GM12878 (cell line): Measurements from ENCODE around the gene FGF14. TPM values are rescaled to one million over a fixed set of nuclear protein-coding genes. Genes with fewer than 3 reads are reported as not detected.

Experiments used
- ATAC-seq: fragments of 200-7000 bp; cut with Tn5 transposase; 3 replicates; pipeline ENCODE4 v1.9.1; 2020; ENCODE audit warnings: mild to moderate bottlenecking, moderate library complexity
- BruUV-seq: library from RNA; stranded (reverse); fragments of 400-500 nt; replicated peaks from 2 replicates; lab custom pipeline; 2021; lab: Mats Ljungman, UMichigan
- CTCF ChIA-PET: fragments of 300-600 bp; sonication (Branson Sonifier 250); formaldehyde crosslinking; extraction: SDS; loops from one replicate; lab custom pipeline; 2021; ENCODE audit warnings: inconsistent platforms; lab: Yijun Ruan, JAX
- POLR2A ChIA-PET: fragments of 350-600 bp; formaldehyde crosslinking; extraction: SDS; loops from one replicate; lab custom pipeline; 2021; ENCODE audit warnings: inconsistent platforms; lab: Charles Lee
- RAD21 ChIA-PET: fragments of 300-600 bp; sonication (Branson Sonifier 250); formaldehyde crosslinking; loops from one replicate; lab custom pipeline; 2023; ENCODE audit warnings: antibody characterized with exemption; ENCODE audit not compliant: unreplicated experiment; lab: Charles Lee
- SMC1A ChIA-PET: fragments of 300-600 bp; sonication (Branson Sonifier 250); formaldehyde crosslinking; loops from one replicate; lab custom pipeline; 2023; ENCODE audit not compliant: unreplicated experiment, uncharacterized antibody; lab: Charles Lee
- DNase-seq: peaks from one replicate; pipeline ENCODE4 v3.0.0-alpha.2; 2011; ENCODE audit warnings: low read depth, low spot score
- FAIRE-seq: peaks from 3 replicates; lab custom pipeline; 2011; peaks lifted over from hg19 to GRCh38; lab: Jason Lieb, UNC
- H2AFZ ChIP-seq: 2 replicates; pipeline ENCODE4 v1.6.0; 2011; ENCODE audit warnings: low read depth, low read length, control low read depth; ENCODE audit not compliant: control insufficient read depth
- H3K27ac ChIP-seq: 2 replicates; pipeline ENCODE4 v1.5.1; 2011; ENCODE audit warnings: control low read depth; ENCODE audit not compliant: control insufficient read depth, insufficient read depth
- H3K27me3 ChIP-seq, 2 experiments: replicated peaks in 1 of 2; 2 replicates each; pipeline versions ENCODE4 v1.6.0 to v1.6.1; 2011; ENCODE audit warnings: low read length in 1 of 2; ENCODE audit not compliant: control insufficient read depth in 2 of 2, insufficient read depth in 2 of 2
- H3K36me3 ChIP-seq, 2 experiments: 2 replicates each; pipeline ENCODE4 v1.5.1; 2011; ENCODE audit warnings: low read length in 1 of 2; ENCODE audit not compliant: control insufficient read depth in 2 of 2, insufficient read depth in 2 of 2
- H3K4me1 ChIP-seq: 2 replicates; pipeline ENCODE4 v1.6.1; 2011; ENCODE audit warnings: mild to moderate bottlenecking, low read length, moderate library complexity, mixed read lengths; ENCODE audit not compliant: control insufficient read depth, insufficient read depth
- H3K4me2 ChIP-seq: 2 replicates; pipeline ENCODE4 v1.6.0; 2011; ENCODE audit warnings: control low read depth; ENCODE audit not compliant: control insufficient read depth, insufficient read depth
- H3K4me3 ChIP-seq: fragments of 200-600 bp; sonication (generic); 2 replicates; pipeline ENCODE4 v1.5.1; 2016
- H3K79me2 ChIP-seq: 2 replicates; pipeline ENCODE4 v1.6.0; 2011; ENCODE audit warnings: low read length; ENCODE audit not compliant: control insufficient read depth, insufficient read depth
- H3K9ac ChIP-seq: 2 replicates; pipeline ENCODE4 v1.8.0; 2011; ENCODE audit warnings: low read length, control low read depth, mixed read lengths; ENCODE audit not compliant: control insufficient read depth, insufficient read depth
- H3K9me3 ChIP-seq: replicated peaks from 3 replicates; pipeline ENCODE4 v1.5.1; 2011; ENCODE audit warnings: mild to moderate bottlenecking, low read length; ENCODE audit not compliant: control insufficient read depth, insufficient read depth
- H4K20me1 ChIP-seq: 2 replicates; pipeline ENCODE4 v1.6.0; 2011; ENCODE audit not compliant: control insufficient read depth, insufficient read depth
- BHLHE40 ChIP-seq, 2 experiments: fragments of 450-650 bp in 1 of 2; IDR thresholded peaks; 2 replicates each; pipeline ENCODE4 v1.6.1; 2011 to 2017; ENCODE audit warnings: low read depth in 2 of 2, borderline replicate concordance in 1 of 2, improper control_type of control experiment in 1 of 2, low read length in 1 of 2, mild to moderate bottlenecking in 1 of 2
- CBX3 ChIP-seq: fragments of 200-600 bp; sonication (generic); IDR thresholded peaks from 2 replicates; pipeline ENCODE4 v1.6.1; 2016; ENCODE audit warnings: low read depth, borderline replicate concordance
- EED ChIP-seq: sonication (generic); IDR thresholded peaks from 2 replicates; pipeline ENCODE4 v1.6.1; 2016; ENCODE audit warnings: antibody characterized with exemption, low read depth
- EP300 ChIP-seq, 2 experiments: fragments of 150-350 bp in 1 of 2; IDR thresholded peaks; 2 replicates each; pipeline ENCODE4 v1.6.1; 2011 to 2012; ENCODE audit warnings: low read depth in 2 of 2, low read length in 2 of 2, borderline replicate concordance in 1 of 2, improper control_type of control experiment in 1 of 2, inconsistent platforms in 1 of 2; ENCODE audit not compliant: control insufficient read depth in 1 of 2
- IRF3 ChIP-seq: fragments of 450-650 bp; IDR thresholded peaks from 2 replicates; pipeline ENCODE4 v1.6.1; 2014; ENCODE audit warnings: mild to moderate bottlenecking
- SREBF2 ChIP-seq: IDR thresholded peaks from 2 replicates; pipeline ENCODE4 v1.6.1; 2012; ENCODE audit warnings: mild to moderate bottlenecking, low read length
- WGBS: methylation state at CpG from one replicate; pipeline ENCODE4 v1.1.6; 2016; ENCODE audit warnings: low lambda C conversion rate; ENCODE audit not compliant: insufficient replicate concordance, insufficient coverage; ENCODE audit errors: missing lambda C conversion rate; 5-methylcytosine and 5-hydroxymethylcytosine counted together
- in situ Hi-C: fragments of 300-500 bp; cut with MboI; formaldehyde crosslinking; loops from 9 replicates; pipeline ENCODE4 v1.14.3; 2018; ENCODE audit warnings: mixed read lengths
- intact Hi-C: fragments of 100-400 bp; cut with micrococcal nuclease; formaldehyde crosslinking; loops from one replicate; pipeline ENCODE4 v1.14.2; 2022; ENCODE audit not compliant: unreplicated experiment
- polyA plus RNA-seq, 11 experiments: library from polyadenylated mRNA; depleted of rRNA in 4 of 11; unstranded in 6 of 11; stranded (reverse) in 5 of 11; fragments of >200 nt; fragmentation: Nextera tagmentation in 4 of 11; fragmentation: Illumina TruSeq in 1 of 11; extraction: Ambion mirVana in 4 of 11; extraction: Trizol in 1 of 11; gene quantifications; 1 replicate in 1 of 11; 2 replicates in 10 of 11; pipeline versions ENCODE4 v1.2.1 to v1.2.3, GENCODE V29; 2011 to 2016; ENCODE audit warnings: inconsistent platforms in 2 of 11, missing spikeins in 2 of 11, low read depth in 1 of 11
- total RNA-seq, 4 experiments: library from RNA; depleted of rRNA in 3 of 4; stranded (reverse); fragments of >200 nt in 3 of 4; fragmentation: Illumina TruSeq in 1 of 4; extraction: Trizol in 1 of 4; gene quantifications; 2 replicates each; pipeline versions ENCODE4 v1.2.1 to v1.2.3, GENCODE V29; 2013 to 2021

The FGF14 gene
- total and polyA plus RNA-seq, 10 of the 15 experiments (the other 5 are each of a cell fraction or from before 2014, with no cell fraction given), result under 0.01 to 0.44 (median 0.04) TPM

GRCh38 chr13:101706651-101707050 lies 695.2 kb downstream of the FGF14 start:
- ChIA-PET CTCF (interaction anchor here (0.8 to 2.7 kb wide), 8 partner anchors 9 to 233 kb away, joined by 3 to 17 read pairs (median 3); no protein-coding TSS in a partner anchor), POLR2A (no interaction called here), RAD21 (no interaction called here), SMC1A (interaction anchor here (0.8 to 2.5 kb wide), 8 partner anchors 11 to 146 kb away, joined by 3 to 9 read pairs (median 4); no protein-coding TSS in a partner anchor)
- Histone ChIP-seq H3K27ac (no peak overlapping the region), H3K9ac (no peak overlapping the region), H3K9me3 (no peaks in the 10 kb centered on the region), H4K20me1 (no peaks in the 10 kb centered on the region), H3K4me1 (no peaks in the 10 kb centered on the region), H3K79me2 (no peaks in the 10 kb centered on the region), H3K36me3 (no peaks in the 10 kb centered on the region), H3K4me2 (no peak overlapping the region), H3K4me3 (no peak overlapping the region), H2AFZ (no peak overlapping the region), H3K27me3 (no peaks in the 10 kb centered on the region)
- BruUV-seq, result no TSS peak
- WGBS, result under 1% methylated on average over 6 of the region's 6 CpGs
- TF ChIP-seq BHLHE40 (IDR thresholded peaks at IDR 0.05; ENCODE audit: borderline replicate concordance in 1 of 2, low read depth in 2 of 2, low read length in 1 of 2) (peak; percentile 69 to 70; a peak in 3 of 4 replicates), EED (no peak)
- no peak for FAIRE-seq
- intact Hi-C loops, result loop anchor here (5.0 kb wide), 1 partner anchor 79 kb away; no protein-coding TSS in a partner anchor
- no peak for DNase-seq
- in situ Hi-C loops, result no loop called here
- ATAC-seq, result peak; percentile 42

GRCh38 chr13:101703838-101704237 lies 698.0 kb downstream of the FGF14 start:
- no peaks in the 10 kb centered on the region for H3K79me2 ChIP-seq
- no peaks in the 10 kb centered on the region; the same call in 2 of the 3 replicates for H3K9me3 ChIP-seq
- no peak overlapping the region for H3K9ac ChIP-seq
- no peak for DNase-seq
- no TSS peak for BruUV-seq
- in situ Hi-C loops, result no loop called here
- H3K36me3 ChIP-seq, result no peaks in the 10 kb centered on the region
- 0% methylated on average over 2 of the region's 3 CpGs for WGBS
- RAD21 ChIA-PET, result no interaction called here
- TF ChIP-seq SREBF2 (no peak), IRF3 (no peak), EP300 (IDR thresholded peaks at IDR 0.05; ENCODE audit: borderline replicate concordance in 1 of 2, control insufficient read depth in 1 of 2, low read depth in 2 of 2, low read length in 2 of 2) (no peak), CBX3 (no peak)
- TF ChIP-seq, all 136 proteins: peak for 0
- H3K4me3 ChIP-seq, result no peak overlapping the region
- POLR2A ChIA-PET, result no interaction called here
- intact Hi-C loops, result no loop called here
- CTCF ChIA-PET, result interaction anchor here (1.2 to 1.4 kb wide), 2 partner anchors 38 to 53 kb away, joined by 3 to 5 read pairs; no protein-coding TSS in a partner anchor
- H3K4me1 ChIP-seq, result no peaks in the 10 kb centered on the region
- H3K27ac ChIP-seq, result no peak overlapping the region
- FAIRE-seq (no peak), ATAC-seq (no peak)
- no peak overlapping the region for H2AFZ ChIP-seq
- H3K4me2 ChIP-seq, result no peak overlapping the region
- H3K27me3 ChIP-seq, result no peaks in the 10 kb centered on the region
- H4K20me1 ChIP-seq, result no peaks in the 10 kb centered on the region
- SMC1A ChIA-PET, result interaction anchor here (0.9 to 1.5 kb wide), 4 partner anchors 11 to 17 kb away, joined by 3 to 6 read pairs (median 4); no protein-coding TSS in a partner anchor
